Subcutaneous adipose tissue (tissue), 4 donors: ENCODE data around the gene PALLD. TPM values are rescaled to one million over a fixed set of nuclear protein-coding genes. Genes with fewer than 3 reads are reported as not detected.

ENCODE experiments used
- CTCF ChIP-seq: fragments of 450-650 bp; IDR thresholded peaks from one replicate; pipeline ENCODE4 v1.5.1; 2016; ENCODE audit warnings: low read depth, mild to moderate bottlenecking, control low read depth, antibody characterized with exemption, moderate library complexity
- total RNA-seq, 4 donors: library from RNA; depleted of rRNA; stranded (reverse); fragments of >200 nt; gene quantifications; one replicate each; pipeline ENCODE4 v1.1.0, GENCODE V29; 2016

Gene PALLD
- total RNA-seq, 4 donors from 2014 or later = 94.1 to 118 (median 110) TPM

- no peak for TF ChIP-seq CTCF
These were observed 423.7 kb downstream of the PALLD start for GRCh38 chr4:168920441-168921065.

DNA sequence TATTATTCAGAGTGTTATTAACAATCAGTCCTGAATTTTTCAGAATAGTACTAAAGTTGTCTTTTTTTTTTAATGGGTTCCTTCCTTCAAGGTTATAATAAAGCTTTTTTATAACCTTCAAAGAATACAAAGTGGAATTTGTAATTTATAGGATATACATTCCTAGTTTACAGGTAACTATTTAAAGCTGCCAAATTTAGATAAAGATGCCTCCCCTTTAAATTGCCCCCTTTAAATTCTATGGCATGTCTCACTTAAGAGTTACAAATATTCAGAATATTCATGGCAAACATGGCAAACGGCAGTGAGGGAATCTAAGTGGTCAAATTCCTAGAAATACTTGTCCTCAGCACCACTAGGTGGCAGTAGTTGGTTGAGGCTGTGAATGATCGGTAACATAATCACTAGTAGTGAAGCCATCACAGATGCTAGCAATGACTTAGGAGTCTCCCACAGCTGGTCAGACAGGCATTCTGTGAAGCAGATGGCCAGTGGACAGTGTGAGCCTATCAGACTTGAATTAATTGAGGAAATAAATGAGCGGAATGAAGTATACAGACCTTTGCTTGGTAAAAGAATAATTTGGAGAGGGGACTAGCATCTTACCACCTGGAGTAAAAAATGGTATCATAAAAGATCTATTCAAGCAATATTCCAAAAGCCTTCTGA lies 426.8 kb downstream of the PALLD start:
- TF ChIP-seq CTCF = no peak

- TF ChIP-seq CTCF = no peak
These were observed 427.8 kb downstream of the PALLD start for GRCh38 chr4:168924667-168925066.

GRCh38 chr4:168925789-168926490 lies 429.1 kb downstream of the PALLD start:
- no peak for TF ChIP-seq CTCF

DNA sequence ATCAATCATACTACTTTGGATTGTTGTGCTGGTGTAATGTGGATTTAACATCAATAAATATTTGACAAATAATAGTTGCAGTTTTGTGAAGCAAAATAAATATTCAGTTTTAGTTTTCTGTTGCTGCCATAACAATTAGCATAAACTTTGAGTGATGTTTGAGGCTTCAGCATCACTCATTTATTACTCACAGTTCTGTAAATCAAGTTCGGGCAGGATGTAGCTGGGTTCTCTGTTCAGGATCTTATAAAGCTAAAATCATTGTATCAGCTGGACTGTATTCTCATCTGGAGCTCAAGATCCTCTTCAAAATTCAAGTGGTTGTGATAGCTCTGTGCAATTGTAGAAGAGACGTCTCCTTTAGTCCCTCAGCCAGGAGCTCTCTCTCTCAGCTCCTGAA lies 431.5 kb downstream of the PALLD start:
- no peak for TF ChIP-seq CTCF

- no peak for TF ChIP-seq CTCF
These were observed 432.0 kb downstream of the PALLD start for GRCh38 chr4:168928875-168929274.
